ENCODE measurements around the gene DOP1A.

DNA sequence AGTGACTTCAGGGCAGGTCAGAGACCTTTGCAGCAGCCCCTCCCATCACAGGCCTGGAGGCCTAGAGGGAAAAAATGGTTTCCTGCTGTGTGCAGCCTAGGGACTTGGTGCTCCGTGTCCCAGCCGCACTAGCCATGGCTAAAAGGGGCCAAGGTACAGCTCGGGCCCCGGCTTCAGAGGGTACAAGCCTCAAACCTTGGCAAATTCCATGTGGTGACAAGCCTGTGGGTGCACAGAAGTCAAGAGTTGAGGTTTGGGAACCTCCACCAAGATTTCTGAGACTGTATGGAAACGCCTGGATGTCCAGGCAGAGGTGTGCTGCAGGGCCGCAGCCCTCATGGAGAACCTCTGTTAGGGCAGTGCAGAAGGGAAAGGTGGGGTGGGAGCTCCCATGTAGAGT is 35.8 kb upstream of the DOP1A start:
- TF ChIP-seq EZH2phosphoT487 (IDR thresholded peaks at IDR 0.05; ENCODE audit: borderline replicate concordance, low read depth) (no peak), EP300 (IDR thresholded peaks at IDR 0.05; ENCODE audit: borderline replicate concordance in 1 of 2, low read depth in 1 of 2, low read length in 1 of 2) (no peak), ELF1 (IDR thresholded peaks at IDR 0.05) (no peak), POLR2AphosphoS5 (IDR thresholded peaks at IDR 0.05; ENCODE audit: low read depth, low read length) (no peak), RFX5 (IDR thresholded peaks at IDR 0.05; ENCODE audit: low read length) (no peak)
- TF ChIP-seq, protein P1, sequence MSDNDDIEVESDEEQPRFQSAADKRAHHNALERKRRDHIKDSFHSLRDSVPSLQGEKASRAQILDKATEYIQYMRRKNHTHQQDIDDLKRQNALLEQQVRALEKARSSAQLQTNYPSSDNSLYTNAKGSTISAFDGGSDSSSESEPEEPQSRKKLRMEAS (IDR thresholded peaks at IDR 0.05; ENCODE audit: low read depth) = no peak
- TF ChIP-seq, protein P2, sequence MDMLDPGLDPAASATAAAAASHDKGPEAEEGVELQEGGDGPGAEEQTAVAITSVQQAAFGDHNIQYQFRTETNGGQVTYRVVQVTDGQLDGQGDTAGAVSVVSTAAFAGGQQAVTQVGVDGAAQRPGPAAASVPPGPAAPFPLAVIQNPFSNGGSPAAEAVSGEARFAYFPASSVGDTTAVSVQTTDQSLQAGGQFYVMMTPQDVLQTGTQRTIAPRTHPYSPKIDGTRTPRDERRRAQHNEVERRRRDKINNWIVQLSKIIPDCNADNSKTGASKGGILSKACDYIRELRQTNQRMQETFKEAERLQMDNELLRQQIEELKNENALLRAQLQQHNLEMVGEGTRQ (IDR thresholded peaks at IDR 0.05; ENCODE audit: borderline replicate concordance, low read depth, low read length) = no peak
- TF ChIP-seq, protein P3, sequence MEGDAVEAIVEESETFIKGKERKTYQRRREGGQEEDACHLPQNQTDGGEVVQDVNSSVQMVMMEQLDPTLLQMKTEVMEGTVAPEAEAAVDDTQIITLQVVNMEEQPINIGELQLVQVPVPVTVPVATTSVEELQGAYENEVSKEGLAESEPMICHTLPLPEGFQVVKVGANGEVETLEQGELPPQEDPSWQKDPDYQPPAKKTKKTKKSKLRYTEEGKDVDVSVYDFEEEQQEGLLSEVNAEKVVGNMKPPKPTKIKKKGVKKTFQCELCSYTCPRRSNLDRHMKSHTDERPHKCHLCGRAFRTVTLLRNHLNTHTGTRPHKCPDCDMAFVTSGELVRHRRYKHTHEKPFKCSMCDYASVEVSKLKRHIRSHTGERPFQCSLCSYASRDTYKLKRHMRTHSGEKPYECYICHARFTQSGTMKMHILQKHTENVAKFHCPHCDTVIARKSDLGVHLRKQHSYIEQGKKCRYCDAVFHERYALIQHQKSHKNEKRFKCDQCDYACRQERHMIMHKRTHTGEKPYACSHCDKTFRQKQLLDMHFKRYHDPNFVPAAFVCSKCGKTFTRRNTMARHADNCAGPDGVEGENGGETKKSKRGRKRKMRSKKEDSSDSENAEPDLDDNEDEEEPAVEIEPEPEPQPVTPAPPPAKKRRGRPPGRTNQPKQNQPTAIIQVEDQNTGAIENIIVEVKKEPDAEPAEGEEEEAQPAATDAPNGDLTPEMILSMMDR (IDR thresholded peaks at IDR 0.05) = no peak

Measured in SK-N-SH (cell line).